ENCODE data around the gene DNPEP. TPM values are rescaled to one million over a fixed set of nuclear protein-coding genes. Genes with fewer than 3 reads are reported as not detected.
"Not testable (repeated sequence)": the region's sequence is repeated elsewhere in the genome, so short reads cannot be mapped to it uniquely, and the experiment has no call there.

The DNPEP gene
- total RNA-seq, 1 experiment from 2014 or later: 67.4 TPM

DNA sequence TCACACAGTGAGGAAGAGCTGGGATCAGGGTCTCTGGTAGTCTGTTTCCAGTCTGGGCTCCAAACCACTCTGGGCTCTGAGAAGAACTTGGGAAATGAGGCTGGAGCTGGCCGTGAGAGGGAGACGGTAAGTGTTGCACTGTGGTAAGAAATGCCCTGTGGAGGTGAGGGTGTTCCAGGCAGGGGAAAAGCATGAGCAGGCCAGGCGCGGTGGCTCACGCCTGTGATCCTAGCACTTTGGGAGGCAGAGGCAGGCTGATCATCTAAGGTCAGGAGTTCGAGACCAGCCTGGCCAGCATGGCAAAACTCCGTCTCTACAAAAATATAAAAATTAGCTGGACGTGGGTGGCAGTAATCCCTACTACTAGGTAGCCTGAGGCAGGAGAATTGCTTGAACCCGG is 16.1 kb upstream of the DNPEP start:
- no peak for DNase-seq (ENCODE audit: low spot score)
- in situ Hi-C loops (cut with HindIII; ENCODE audit: low sequenced_read_pairs): no loop called here

DNA sequence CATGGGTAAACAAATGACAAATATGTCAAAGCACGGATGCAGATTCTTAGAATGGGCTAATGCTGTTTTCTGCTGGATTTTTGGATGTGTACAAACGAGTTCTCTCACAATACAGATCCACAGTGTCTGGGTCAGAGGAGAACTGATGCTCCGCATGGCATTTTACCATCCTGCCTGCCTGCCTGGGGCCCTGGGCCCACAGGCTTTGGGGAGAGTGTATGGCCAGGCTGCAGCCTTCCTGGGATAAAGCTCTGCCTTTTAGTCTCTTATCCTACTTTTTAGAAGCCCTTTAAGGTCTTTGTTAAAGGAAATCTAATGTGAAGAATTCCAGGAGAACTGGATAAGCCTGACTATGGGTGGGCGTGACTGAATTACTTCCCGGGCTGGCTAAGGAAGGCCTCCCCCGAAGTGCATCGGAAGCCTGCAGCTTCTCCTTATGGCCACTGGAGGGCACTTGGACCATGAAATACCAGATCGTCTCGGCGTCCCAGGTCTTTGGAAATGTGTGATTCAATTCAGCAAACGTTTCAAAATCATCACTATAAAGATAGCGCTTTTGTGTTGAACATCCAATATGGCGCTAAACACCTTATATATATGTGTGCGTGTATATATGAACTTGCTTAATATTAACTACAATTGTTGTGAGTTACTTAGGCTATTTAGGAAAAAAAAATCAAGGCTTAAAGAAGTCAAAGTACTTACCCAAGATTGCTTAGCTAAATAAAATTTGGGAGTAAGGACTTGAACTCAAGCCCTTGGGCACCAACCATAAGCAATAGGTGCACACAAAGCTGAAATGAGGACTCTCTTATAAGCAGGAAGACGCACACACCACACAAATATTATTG is 15.2 kb upstream of the DNPEP start:
- in situ Hi-C loops (cut with HindIII; ENCODE audit: low sequenced_read_pairs): no loop called here
- peak; percentile 86 for DNase-seq (ENCODE audit: low spot score)

DNA sequence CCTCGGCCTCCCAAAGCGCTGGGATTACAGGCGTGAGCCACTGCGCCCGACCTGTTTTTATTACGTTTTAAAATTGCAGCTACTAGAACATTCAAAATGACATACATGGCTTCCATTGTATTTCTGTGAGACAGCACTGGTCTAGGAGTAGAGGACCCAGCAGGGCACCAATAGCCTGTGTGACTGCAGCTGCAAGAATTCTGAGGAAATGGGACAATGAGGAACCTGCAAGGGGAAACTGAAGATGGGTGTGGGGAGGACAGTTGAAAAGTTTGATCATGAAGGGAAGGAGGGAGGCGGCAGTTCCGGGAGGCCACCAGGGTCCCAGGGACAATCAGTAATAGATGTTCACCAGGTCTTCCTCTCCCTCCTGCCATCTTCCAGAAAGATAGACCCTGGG is 13.9 kb upstream of the DNPEP start:
- no peak for DNase-seq (ENCODE audit: low spot score)
- in situ Hi-C loops (cut with HindIII; ENCODE audit: low sequenced_read_pairs): no loop called here

DNA sequence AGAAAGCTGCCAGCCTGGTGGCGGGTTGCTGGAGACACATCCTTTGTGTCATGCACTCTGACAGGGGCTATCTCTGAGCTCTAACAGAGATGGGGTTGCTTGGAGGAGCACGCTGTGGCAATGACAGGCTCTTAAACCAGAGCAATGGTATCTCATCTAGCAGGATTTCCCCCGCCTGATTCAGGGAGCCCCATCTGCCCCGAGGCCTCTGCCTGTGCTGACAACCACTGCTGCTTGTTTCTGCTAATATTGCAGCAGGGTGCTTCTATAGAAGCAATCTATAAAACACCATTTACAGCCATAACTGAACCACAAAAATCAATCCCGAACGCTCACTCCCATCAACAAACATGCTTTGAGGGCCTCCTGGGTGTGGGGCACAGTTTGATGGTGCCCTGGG is 12.8 kb upstream of the DNPEP start:
- DNase-seq (ENCODE audit: low spot score): no peak
- in situ Hi-C loops (cut with HindIII; ENCODE audit: low sequenced_read_pairs): no loop called here

DNA sequence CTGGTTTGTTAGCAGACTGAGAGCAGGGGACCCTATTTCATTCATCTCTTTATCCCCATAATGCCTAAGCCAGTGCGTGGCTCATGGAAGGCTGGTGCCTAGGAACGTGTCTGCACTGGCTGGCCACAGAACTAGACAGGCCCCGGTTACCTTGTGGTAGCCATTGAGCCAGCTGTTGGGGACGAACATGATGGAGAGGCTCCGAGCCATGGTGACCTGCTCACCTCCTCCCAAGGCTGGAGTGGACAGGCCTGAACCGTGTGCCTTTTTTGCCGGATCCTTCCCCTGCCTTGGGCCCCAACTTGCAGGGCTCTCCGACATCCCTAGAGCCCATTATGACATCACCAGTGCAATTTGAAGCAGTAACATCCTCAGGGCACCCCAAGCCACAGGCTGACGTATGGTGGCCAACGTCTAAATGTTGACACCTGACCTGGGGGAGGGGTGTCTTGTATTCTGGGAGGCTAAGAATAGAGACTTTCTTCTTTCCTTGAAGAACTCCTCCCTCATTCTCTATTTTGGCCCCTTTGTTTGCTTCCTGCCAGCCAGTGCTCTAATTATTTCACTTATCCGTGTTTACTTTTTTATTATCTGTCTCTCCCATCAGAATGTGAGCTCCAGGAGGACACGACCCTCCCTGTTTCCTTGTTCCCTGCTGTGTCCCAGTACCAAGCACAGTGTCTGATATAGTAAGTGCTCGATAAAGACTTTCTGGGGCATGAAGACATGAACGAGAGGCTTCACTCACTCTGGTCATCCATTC is 12.2 kb upstream of the DNPEP start:
- DNase-seq (ENCODE audit: low spot score): no peak
- in situ Hi-C loops (cut with HindIII; ENCODE audit: low sequenced_read_pairs): no loop called here

DNA sequence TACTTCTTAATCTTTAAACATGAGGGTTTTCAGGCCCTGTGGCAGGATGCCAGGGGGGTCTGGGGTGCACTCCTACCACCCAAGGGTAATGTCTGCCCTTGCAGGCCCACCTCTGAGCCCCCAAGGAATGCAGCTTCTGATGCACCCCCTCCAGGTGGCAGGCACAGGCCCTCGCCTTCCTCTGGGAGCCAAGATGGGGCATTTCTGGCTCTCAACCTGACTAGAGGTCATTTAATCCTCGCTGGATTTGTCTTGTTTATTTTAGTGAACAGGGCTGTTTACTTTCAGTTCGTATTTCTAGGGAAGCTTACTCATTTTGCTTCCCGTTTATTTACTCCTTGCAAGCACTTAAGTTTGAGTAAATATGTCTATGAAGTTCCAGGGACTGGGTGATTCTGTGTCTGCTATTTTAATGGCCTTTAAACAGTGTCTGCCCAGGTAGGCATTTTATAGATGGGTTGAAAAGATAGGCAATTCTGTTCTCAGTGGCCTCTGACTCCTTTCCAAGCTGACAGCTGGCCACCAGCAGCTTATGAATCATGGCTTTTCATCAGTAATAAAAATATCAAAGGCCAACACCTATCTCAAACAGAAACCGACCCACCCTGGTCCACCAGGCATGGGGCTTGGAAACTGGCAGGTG is 11.1 kb upstream of the DNPEP start:
- peak; percentile 77 for DNase-seq (ENCODE audit: low spot score)
- in situ Hi-C loops (cut with HindIII; ENCODE audit: low sequenced_read_pairs): no loop called here

DNA sequence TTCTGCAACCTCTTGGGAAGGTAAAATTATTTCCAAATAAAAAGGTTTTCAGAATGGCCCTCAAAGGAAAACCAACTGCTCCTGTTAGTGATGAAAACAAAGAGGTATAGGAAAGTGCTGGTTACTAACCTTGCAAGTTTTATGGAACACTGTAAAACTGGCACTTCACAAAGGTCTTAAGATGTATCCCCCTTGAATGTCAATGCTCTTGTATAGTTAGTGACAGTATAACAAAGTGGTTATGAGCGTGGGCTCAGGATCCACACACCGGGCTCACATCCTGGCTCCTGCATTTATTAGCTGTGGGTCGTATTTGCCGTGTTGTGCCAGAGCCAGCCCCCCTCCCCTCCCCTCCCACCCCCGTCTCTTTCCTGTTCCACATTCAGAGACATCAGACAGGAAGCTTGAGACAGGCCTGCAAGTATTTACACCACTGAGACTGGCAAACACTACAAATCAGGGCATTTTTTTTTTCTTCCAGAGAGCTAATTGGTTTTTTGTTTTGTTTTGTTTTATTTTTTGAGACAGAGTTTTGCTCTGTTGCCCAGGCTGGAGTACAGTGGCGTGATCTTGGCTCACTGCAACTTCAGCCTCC is 9.2 kb upstream of the DNPEP start:
- no peak for DNase-seq (ENCODE audit: low spot score)
- in situ Hi-C loops (cut with HindIII; ENCODE audit: low sequenced_read_pairs): no loop called here

DNA sequence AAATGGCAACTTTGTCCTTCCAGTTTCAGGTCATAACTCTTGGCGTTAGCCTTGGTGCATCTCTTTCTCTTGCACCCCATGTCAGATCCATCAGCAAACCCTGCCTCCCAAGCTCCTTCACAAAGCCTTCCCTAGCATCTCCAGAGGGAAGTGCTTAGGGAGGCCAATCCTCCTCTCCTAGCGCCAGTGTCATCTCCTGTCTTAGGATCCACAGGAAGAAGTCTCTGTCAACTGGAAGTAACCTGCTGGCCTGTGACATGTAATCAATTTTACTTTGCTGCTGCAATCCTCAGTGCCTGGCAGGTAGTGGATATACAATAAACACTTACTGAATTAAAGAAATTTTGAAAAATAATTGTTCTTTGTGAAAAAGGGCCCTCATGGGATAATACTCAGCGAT is 7.9 kb upstream of the DNPEP start:
- DNase-seq (ENCODE audit: low spot score): no peak
- in situ Hi-C loops (cut with HindIII; ENCODE audit: low sequenced_read_pairs): no loop called here

DNA sequence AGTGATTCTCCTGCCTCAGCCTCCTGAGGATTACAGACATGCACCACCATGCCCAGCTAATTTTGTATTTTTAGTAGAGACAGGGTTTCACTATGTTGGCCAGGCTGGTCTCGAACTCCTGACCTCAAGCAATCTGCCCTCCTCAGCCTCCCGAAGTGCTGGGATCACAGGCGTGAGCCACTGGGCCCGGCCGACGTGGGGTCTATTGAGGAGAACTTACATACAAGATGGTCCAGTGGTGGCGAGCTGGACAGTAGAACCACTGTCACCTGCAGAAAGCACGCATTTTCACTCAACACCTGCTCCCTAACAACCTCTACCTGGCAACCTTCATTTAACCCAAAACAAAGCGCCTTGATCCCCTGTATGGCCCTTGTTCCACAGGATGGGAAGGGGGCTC is 7.3 kb upstream of the DNPEP start:
- DNase-seq (ENCODE audit: low spot score); in situ Hi-C loops (cut with HindIII; ENCODE audit: low sequenced_read_pairs): not testable (repeated sequence)

DNA sequence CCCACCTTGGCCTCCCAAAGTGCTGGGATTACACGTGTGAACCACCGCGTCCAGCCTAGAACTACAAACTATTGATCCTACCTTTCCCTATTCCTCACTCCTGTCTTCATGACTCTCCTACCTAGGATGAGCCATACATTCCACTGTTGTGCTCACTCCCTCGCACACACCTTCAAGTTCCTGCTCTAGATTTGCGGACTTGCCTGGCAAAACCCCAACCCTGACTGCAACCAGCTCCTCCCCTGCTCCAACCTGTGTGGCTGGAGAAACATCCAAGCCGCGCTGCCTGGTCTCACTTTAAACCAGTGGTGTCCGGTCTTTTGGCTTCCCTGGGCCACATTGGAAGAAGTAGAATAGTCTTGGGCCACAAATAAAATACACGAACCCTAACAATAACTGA is 5.0 kb upstream of the DNPEP start:
- no peak for DNase-seq (ENCODE audit: low spot score)
- in situ Hi-C loops (cut with HindIII; ENCODE audit: low sequenced_read_pairs): no loop called here

DNA sequence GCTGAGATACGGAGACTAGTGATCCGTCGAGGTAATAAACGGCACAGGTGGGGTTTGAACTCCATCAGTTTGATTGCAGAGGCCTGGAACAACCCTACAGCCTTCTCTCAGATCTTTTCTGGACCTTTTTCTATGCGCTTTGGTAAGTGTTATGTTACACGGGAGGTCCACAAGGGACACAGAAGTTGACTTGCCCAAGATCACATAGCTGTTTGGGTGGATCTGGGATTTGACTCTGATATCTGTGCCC is 1.1 kb upstream of the DNPEP start:
- no peak for DNase-seq (ENCODE audit: low spot score)
- in situ Hi-C loops (cut with HindIII; ENCODE audit: low sequenced_read_pairs): no loop called here

DNA sequence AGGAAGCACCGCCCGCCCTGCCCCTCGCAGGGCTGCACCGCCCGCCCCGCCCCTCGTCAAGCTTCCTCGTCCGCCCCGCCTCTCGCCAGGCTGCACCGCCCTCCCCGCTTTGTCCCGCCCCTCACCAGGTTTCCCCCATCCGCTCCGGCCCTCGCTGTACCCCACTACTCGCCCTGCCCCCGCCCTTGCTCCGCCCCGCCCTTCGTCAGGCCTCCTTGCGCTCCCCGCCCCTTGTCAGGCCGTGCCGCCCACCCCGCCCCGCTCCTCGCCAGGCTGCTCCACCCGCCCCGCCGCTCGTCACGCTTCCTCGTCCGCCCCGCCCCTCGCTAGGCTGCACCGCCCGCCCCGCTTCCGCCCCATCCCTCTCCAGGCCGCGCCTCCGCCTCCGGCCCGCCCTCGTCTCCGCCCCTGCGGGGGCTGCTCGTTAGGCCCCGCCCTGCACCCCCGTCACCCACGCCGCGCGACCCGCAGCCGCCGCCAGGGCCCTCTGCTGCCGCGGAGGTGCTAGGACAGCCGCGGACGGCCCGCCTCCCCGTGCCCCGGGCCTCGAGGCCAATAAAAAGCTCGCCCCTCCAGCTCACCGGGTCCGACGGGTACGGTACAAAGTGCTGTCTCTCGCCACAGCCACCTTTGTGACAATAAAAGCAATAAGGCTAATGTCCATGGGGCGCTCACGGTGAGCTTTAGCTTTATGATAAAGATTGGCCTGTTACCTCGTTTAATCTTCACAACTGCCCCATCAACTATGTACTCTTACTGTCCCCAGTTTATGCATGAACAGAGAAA is 602 bp upstream of the DNPEP start:
- DNase-seq (ENCODE audit: low spot score): peak; percentile 97
- in situ Hi-C loops (cut with HindIII; ENCODE audit: low sequenced_read_pairs): no loop called here

DNA sequence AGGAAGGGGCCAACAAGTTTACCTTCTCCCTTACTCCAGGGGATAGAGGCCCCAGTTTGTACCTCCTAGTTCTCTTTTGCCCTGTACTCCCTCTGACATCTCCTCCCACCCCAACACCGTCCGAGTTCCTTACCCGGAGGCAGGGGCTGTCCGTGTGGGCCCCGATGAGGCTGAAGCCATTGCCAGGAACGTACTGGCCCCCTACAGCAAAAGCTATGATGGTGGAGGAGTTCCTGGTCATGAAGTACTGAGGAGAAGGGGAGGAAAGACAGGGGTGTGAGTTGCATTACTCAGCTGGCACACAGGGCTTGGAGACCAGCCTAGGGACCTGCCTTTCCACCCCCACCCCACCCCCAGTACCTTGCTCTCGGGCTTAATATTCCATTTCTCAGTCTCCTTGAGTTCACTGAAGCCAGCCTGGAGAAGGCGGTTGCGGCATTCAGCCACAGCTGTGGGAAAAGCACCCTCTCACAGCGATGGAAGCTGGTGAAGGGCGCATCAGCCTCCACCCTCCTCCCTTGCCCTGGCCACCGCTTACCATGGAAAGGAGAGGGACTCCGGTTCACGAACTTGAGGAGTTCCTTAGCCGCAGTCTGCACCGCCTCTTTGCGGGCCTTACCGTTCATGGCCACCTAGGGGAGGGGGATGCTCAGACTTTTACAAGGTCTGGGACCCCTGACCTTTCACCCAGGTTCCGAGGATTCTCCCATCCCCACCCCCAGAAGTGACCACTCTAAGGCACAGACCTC is 1.0 kb downstream of the DNPEP start:
- DNase-seq (ENCODE audit: low spot score): no peak
- in situ Hi-C loops (cut with HindIII; ENCODE audit: low sequenced_read_pairs): no loop called here

DNA sequence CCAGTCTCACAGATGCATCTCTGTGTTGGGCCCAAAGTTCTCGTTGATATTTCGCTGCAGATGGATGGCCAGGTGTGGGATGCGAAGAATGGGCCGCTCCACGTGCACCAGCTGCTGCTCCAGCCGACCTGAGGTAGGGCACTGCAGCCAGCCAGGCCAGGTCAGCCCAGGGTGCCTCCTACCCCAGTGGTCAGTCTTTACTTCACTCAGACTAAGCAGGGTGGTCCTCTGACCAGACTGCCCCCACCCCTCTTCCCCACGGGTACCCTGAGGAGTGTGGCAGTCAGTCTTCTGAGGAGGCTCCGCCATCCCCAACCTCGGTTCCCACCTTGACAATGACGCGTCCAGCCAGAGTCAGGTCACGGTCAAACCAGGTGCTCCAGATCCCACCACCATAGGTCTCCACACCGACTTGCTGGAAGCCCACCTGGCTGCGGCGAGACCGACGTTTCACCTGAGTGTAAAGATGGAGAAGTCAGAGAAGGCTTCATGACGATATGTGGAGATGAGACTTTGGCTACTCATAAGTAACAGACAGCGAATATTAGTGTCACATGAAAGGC is 1.7 kb downstream of the DNPEP start:
- in situ Hi-C loops (cut with HindIII; ENCODE audit: low sequenced_read_pairs): no loop called here
- no peak for DNase-seq (ENCODE audit: low spot score)

DNA sequence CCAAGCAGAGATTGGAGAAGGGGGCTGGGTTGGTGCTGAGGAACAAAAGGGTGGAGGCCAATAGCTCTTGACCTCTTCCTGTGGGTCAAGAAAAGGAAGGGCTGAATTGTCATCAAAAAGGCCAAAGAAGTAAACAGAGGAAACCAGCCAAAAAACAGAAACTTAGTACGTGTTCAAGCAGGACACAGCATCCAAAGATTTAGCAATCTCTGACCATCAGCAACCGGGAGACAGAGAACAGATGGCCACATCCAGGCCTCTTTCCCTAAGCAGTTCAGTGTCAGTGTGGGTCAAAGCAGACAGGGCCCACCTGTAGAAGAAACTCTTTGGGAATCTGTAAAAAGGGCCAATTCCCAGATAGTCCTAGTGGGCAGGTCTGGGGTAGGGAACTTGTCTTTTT is 2.9 kb downstream of the DNPEP start:
- DNase-seq (ENCODE audit: low spot score): no peak
- in situ Hi-C loops (cut with HindIII; ENCODE audit: low sequenced_read_pairs): no loop called here

DNA sequence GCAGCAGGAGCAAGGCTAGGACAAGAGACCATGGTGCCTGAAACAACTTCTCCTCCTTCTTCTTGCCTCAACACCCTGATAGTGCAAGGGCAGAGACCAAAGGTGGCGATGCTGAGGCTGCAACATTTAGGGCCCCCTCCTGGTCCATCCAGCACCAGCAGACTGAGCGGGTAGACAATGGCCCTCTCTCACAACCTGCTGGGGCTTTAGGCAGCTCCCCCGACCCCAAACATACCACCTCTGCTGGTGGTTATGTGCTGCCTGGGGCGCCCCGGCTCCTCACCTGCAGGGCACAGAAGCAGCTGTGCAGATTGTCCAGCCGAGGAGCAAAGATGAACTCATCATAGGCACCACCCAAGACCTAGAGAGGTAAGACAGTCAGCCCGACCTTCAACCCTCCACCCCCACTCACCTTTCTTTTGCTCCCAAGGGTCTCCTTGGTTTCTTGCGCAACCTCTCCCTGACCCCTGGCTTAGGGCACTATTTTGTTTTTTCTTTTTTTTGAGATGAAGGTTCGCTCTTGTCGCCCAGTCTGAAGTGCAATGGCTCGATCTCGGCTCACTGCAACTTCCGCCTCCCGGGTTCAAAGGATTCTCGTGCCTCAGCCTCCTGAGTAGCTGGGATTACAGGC is 3.5 kb downstream of the DNPEP start:
- in situ Hi-C loops (cut with HindIII; ENCODE audit: low sequenced_read_pairs): no loop called here

DNA sequence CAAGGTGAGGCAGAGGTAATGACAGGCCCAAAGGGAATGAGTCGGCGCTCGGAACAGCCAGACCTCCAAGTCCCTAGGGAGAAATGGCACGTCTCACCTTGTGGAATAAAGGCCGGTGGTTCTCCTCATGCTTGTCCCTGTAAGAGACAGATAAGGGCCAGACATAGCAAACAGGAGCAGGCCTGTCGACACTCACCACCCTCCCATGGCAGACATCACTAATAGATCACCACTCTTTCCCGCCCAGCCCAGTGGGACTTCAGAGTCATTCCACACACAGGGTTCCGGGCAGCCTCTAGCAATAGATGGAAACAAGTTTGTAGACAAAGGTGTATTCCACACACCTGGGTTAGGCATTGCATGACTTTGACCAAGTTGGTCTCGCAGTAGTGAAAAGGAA is 6.3 kb downstream of the DNPEP start:
- DNase-seq (ENCODE audit: low spot score): no peak
- in situ Hi-C loops (cut with HindIII; ENCODE audit: low sequenced_read_pairs): no loop called here

More for the DNA sequence above, 3.5 kb downstream of the DNPEP start:
- no peak for DNase-seq (ENCODE audit: low spot score)

DNA sequence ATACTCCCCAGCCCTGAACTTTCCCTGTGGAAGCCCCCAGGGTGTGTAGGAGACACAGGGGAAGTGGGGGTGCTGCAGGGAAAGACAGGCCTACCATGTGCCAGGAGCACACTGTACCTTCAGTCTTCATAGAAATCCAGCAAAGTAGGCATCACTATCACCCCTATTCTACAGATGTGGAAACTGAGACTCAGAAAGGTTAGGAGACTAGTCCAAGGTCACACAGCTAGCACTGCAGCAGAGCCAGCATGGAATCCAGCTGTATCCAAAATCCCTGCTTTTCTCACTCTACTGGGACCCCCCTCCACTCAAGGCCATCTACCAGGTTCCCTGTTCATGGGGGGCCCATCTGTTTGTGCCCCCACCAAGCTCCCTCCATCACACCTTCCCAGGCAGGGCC is 6.8 kb downstream of the DNPEP start:
- no peak for DNase-seq (ENCODE audit: low spot score)
- in situ Hi-C loops (cut with HindIII; ENCODE audit: low sequenced_read_pairs): no loop called here
